ENCODE measurements around the gene ENAH.

DNA sequence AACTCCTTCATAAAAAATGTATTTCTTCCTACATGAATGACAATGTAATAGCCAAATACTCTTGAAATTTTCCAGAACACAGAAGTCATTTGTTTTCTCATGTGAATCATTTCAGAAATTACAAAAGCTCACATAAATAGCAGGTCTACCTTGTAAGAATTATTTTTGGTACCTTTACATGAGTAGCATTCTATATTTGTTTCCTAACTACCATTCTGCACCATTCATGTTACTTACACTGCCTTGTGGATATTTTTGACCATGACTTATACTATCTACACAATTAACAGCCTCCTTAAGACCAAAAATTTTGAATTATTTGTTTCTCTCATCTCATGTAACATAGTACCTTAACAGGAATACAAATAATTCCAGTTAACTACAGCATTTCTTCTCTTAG, 109.6 kb downstream of the ENAH start:
- TF ChIP-seq, protein P1, sequence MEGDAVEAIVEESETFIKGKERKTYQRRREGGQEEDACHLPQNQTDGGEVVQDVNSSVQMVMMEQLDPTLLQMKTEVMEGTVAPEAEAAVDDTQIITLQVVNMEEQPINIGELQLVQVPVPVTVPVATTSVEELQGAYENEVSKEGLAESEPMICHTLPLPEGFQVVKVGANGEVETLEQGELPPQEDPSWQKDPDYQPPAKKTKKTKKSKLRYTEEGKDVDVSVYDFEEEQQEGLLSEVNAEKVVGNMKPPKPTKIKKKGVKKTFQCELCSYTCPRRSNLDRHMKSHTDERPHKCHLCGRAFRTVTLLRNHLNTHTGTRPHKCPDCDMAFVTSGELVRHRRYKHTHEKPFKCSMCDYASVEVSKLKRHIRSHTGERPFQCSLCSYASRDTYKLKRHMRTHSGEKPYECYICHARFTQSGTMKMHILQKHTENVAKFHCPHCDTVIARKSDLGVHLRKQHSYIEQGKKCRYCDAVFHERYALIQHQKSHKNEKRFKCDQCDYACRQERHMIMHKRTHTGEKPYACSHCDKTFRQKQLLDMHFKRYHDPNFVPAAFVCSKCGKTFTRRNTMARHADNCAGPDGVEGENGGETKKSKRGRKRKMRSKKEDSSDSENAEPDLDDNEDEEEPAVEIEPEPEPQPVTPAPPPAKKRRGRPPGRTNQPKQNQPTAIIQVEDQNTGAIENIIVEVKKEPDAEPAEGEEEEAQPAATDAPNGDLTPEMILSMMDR (IDR thresholded peaks at IDR 0.05) = no peak
- TF ChIP-seq POLR2A (IDR thresholded peaks at IDR 0.05) = no peak

Data from esophagus squamous epithelium (tissue), 4 donors.